Subcutaneous adipose tissue (tissue), 1 donor: ENCODE data around the gene MSL3B.

Experiments used
- TF ChIP-seq, protein P1 (sequence below): fragments of 450-650 bp; IDR thresholded peaks from one replicate; pipeline ENCODE4 v1.5.1; 2016; ENCODE audit warnings: low read depth, mild to moderate bottlenecking, control low read depth, antibody characterized with exemption, moderate library complexity

Gene MSL3B

DNA sequence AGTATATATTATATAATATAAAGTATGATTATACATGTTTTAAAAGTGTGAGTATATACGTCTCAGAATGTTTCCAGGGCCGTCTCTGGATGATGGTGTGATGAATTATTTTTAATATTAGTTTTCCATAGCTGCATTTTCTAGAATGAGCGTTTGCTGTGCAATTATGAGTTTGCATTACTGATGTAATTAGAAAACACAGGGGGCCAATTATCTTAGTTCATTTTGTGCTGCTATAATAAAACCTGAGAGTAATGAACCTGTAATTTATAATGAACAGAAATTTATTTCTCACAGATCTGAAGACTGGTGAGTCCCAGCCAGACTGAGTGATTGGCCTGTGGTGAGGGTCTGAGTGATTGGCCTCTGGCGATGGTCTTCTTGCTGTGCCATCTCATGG lies 9.9 kb downstream of the MSL3B start:
- TF ChIP-seq, protein P1, sequence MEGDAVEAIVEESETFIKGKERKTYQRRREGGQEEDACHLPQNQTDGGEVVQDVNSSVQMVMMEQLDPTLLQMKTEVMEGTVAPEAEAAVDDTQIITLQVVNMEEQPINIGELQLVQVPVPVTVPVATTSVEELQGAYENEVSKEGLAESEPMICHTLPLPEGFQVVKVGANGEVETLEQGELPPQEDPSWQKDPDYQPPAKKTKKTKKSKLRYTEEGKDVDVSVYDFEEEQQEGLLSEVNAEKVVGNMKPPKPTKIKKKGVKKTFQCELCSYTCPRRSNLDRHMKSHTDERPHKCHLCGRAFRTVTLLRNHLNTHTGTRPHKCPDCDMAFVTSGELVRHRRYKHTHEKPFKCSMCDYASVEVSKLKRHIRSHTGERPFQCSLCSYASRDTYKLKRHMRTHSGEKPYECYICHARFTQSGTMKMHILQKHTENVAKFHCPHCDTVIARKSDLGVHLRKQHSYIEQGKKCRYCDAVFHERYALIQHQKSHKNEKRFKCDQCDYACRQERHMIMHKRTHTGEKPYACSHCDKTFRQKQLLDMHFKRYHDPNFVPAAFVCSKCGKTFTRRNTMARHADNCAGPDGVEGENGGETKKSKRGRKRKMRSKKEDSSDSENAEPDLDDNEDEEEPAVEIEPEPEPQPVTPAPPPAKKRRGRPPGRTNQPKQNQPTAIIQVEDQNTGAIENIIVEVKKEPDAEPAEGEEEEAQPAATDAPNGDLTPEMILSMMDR: no peak

DNA sequence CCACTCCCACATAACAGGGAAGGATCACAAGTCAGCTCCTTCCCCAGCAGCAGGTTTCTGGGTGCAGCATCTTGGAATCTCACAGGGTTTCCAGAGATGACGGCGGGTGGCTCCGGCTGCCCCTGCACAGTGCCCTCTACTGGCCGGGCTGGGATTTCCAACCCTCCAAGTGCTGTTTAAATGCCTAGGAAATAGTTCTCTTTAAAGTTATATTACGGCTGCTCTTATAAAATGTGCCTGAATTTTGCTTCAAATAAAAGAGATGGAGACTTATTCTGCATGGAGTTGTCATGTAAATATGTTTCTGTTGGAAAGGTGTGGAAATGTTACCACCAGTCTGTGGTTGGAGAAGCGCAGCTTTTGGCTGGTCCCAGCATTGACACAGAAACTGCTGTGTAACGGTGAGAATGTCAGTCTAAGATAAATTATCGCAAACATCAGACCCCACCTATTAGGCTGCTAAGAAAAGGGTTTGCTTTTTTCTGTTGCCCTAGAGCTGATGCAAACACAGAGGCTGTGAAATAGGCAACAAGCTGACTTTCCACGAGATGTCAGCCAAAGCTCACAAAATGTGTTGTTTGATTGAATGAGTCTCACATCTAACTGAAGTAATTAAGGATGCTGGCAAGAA lies 10.6 kb downstream of the MSL3B start:
- TF ChIP-seq, protein P1: no peak

DNA sequence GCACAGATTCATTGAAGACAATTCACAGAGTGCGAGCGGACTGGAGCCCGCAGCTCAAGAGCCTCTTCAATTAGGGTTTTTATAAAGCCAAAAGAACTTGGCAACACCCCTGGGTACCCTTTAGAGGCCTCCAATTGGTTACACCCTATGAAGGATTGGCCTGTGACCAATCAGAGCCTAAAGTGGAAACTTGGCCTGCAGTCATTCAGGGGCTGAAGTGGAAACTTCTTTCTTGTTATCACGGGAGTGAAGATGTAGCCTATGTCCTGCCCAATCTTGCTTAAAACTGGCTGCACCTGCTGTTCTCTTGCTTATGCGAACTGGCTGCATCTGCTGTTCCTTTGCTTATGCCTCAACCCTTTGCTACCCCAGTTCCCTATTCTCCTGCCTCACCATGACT lies 12.0 kb downstream of the MSL3B start:
- TF ChIP-seq, protein P1: no peak

DNA sequence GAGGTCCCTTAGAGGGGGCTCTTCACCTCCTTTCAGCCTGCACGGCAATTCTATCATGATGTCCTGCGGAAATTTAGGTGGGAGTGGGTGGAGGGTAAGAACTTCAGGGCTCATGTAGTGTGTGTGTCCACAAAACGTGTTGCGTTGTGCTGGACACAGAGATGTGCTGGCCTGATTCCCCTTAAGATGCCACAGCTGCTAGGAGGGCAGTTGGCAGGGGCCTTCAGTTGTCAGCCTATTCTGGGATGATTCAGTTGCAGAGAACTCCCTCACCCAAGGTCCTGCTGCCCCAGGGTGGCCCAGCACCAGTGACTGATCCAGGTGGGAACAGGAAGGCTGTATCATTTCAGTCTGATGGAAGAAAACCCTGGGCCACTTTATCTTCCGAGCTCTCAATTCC lies 12.8 kb downstream of the MSL3B start:
- TF ChIP-seq, protein P1: no peak

DNA sequence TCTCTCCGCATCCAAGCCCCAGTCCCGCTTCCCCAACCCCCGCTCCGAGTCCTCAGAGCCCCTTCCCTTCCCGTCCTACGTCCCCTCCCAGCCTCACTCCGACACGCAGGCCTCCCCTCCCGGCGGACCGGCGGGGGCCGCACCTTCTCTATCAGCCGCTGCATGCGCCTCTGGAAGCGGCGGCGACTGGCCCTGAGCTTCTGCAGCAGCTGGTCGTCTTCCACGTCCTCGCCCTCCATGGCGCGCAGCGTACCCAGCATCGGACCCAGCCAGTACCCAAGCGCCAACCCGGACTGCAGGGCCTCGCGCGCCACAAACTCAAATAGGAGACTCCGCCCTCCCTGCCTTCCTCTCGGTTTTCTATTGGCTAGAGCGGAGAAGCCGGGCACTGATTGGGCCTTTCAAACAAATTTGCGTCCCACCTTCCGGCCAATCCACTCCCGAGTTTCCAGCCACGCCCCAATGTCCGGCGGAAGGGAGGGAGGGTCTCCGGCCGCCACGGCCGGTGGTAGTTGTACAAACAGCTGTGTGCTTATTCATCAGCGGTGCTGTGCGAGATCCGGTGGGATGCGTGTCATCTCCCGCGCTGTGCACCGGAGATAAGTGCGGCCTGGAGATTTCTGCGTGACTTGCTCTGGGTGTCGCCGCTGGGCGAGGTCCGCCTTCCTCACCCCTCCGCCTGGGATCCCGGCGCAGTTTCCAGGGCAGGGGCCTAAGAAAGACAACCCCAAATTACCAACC lies 13.8 kb downstream of the MSL3B start, which contains the start of gene HJURP:
Gene HJURP (minus strand): TSS at position 295 of the 741 bp plus-strand sequence. CDS start 35 bp downstream, at position 260.
- TF ChIP-seq, protein P1: no peak

DNA sequence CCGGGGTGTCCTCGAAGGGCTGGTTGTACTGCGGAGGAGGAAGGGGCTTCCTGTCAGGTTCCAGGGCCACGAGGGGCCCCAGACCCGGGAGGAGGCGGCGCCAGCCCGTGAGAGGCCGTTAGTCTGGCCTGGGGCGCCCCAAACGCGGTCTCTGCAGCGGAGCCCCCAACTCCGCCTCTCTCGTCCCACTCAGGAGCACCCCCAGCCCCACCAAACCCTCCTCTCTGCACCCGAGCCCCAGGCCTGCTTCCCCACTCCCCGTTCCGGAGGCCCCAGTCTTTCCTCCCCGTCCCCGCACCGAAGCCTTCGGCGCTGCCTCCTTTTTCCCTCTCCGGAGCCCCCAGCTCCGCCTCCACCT lies 14.3 kb downstream of the MSL3B start:
- TF ChIP-seq, protein P1: no peak

DNA sequence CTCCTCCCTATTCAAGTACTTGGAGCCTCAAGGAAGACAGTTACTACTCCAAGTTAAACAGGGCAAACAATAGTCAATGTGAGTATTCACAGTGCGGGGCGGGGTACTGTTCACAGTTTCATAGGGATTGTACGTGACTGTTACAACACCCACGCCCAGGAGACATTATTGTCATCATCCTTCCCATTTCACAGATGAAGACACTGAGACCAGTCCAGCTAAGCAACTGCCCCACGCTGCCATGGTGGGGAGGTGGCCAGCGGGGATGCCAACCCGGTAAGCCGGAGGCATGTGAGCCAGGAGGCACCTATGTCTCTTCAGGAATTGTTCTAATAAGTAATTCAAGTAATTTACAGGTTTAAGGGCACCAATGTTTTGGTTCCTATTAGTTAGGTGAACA lies 14.8 kb downstream of the MSL3B start:
- TF ChIP-seq, protein P1: no peak
